Transverse colon (tissue), 4 donors: ENCODE measurements around the gene MRPL34. TPM values are rescaled to one million over a fixed set of nuclear protein-coding genes. Genes with fewer than 3 reads are reported as not detected.

Experiments used
- DNase-seq: peaks from one replicate; pipeline ENCODE4 v3.0.0-alpha.2; 2019
- H3K27ac ChIP-seq, 4 donors: fragments of 200-600 bp; sonication (generic); 2 replicates each; pipeline ENCODE4 v1.5.1; 2016 to 2018; ENCODE audit warnings: inconsistent platforms in 4 of 4
- H3K27me3 ChIP-seq: fragments of 200-600 bp; sonication (generic); 2 replicates; pipeline ENCODE4 v1.5.1; 2017; ENCODE audit warnings: inconsistent platforms
- H3K36me3 ChIP-seq, 4 donors: fragments of 200-600 bp; sonication (generic); 2 replicates each; pipeline ENCODE4 v1.5.1; 2017 to 2019; ENCODE audit warnings: inconsistent platforms in 4 of 4
- H3K4me1 ChIP-seq, 4 donors: fragments of 200-600 bp; sonication (generic); 2 replicates each; pipeline ENCODE4 v1.5.1; 2017 to 2020; ENCODE audit warnings: inconsistent platforms in 4 of 4
- H3K4me3 ChIP-seq, 4 donors: fragments of 200-600 bp; sonication (generic); 1 replicate in 1 of 4; 2 replicates in 3 of 4; pipeline versions ENCODE4 v1.5.1 to v1.6.1; 2017 to 2019; ENCODE audit warnings: inconsistent platforms in 4 of 4
- H3K9me3 ChIP-seq, 2 donors: fragments of 200-600 bp; sonication (generic); 2 replicates each; pipeline ENCODE4 v1.5.1; 2017 to 2019; ENCODE audit warnings: inconsistent platforms in 2 of 2
- CTCF ChIP-seq, 5 experiments: fragments of 200-600 bp in 3 of 5; fragments of 450-650 bp in 2 of 5; sonication (generic) in 3 of 5; IDR thresholded peaks; 1 replicate in 2 of 5; 2 replicates in 3 of 5; pipeline ENCODE4 v1.5.1; 2016 to 2017; ENCODE audit warnings: antibody characterized with exemption in 5 of 5, inconsistent platforms in 3 of 5, mild to moderate bottlenecking in 2 of 5, moderate library complexity in 1 of 5
- EP300 ChIP-seq: sonication (generic); formaldehyde crosslinking; IDR thresholded peaks from one replicate; pipeline ENCODE4 v1.6.1; 2017; ENCODE audit warnings: antibody characterized with exemption, low read depth
- POLR2A ChIP-seq: fragments of 450-650 bp; IDR thresholded peaks from one replicate; pipeline ENCODE4 v1.6.1; 2016; ENCODE audit warnings: antibody characterized with exemption, mild to moderate bottlenecking, moderate library complexity
- POLR2AphosphoS5 ChIP-seq, 3 donors: sonication (generic); formaldehyde crosslinking; IDR thresholded peaks; one replicate each; pipeline ENCODE4 v1.6.1; 2016; ENCODE audit warnings: antibody characterized with exemption in 3 of 3
- WGBS, 2 donors: methylation state at CpG; one replicate each; pipeline ENCODE4 v1.1.5; 2018; ENCODE audit warnings: low coverage in 1 of 2; 5-methylcytosine and 5-hydroxymethylcytosine counted together
- in situ Hi-C, 4 donors: fragments of 200-750 bp; cut with MboI; loops; one replicate each; pipeline versions ENCODE4 v1.15.0 to v1.15.1; 2017; ENCODE audit warnings: low sequenced_read_pairs in 3 of 4, low pct_ligation_motif_present in 1 of 4, low pct_unique_long_range_greater_than_20kb in 1 of 4
- intact Hi-C: fragments of 100-400 bp; cut with DNase I; formaldehyde crosslinking; loops from one replicate; pipeline ENCODE4 v1.15.1; 2023; ENCODE audit warnings: low total_unique reads
- total RNA-seq, 4 donors: library from RNA; depleted of rRNA; stranded (reverse); fragments of >200 nt; gene quantifications; one replicate each; pipeline ENCODE4 v1.1.0, GENCODE V29; 2016

Gene MRPL34
- total RNA-seq, 4 donors from 2014 or later = 243 to 390 (median 272) TPM

GRCh38 chr19:17331045-17331558, 25.4 kb downstream of the MRPL34 start:
- Histone ChIP-seq H3K9me3 (no peaks in the 10 kb centered on the region), H3K4me1 (peaks cover 24 to 46% (median 41%) of the 10 kb centered on the region in 4 donors), H3K36me3 (no peaks in the 10 kb centered on the region), H3K4me3 (no peak overlapping the region), H3K27me3 (peaks cover 21% of the 10 kb centered on the region), H3K27ac (no peak overlapping the region)
- TF ChIP-seq CTCF (IDR thresholded peaks at IDR 0.05) (no peak), EP300 (no peak), POLR2AphosphoS5 (IDR thresholded peaks at IDR 0.05) (no peak), POLR2A (no peak)
- intact Hi-C loops (no loop called here), in situ Hi-C loops (no loop called here)
- WGBS, 2 donors = 65 to 80% methylated on average over 1 to 13 of the region's 13 CpGs
- DNase-seq = no peak

GRCh38 chr19:17332360-17332676, 26.6 kb downstream of the MRPL34 start:
- DNase-seq = no peak
- Histone ChIP-seq H3K36me3 (no peaks in the 10 kb centered on the region), H3K9me3 (no peaks in the 10 kb centered on the region), H3K27me3 (peaks cover 21% of the 10 kb centered on the region), H3K4me1 (peaks cover 22 to 46% (median 37%) of the 10 kb centered on the region in 4 donors), H3K27ac (no peak overlapping the region), H3K4me3 (no peak overlapping the region)
- no peak for TF ChIP-seq EP300
- no peak for TF ChIP-seq POLR2AphosphoS5 (IDR thresholded peaks at IDR 0.05)
- no peak for TF ChIP-seq POLR2A
- no peak for TF ChIP-seq CTCF (IDR thresholded peaks at IDR 0.05)
- WGBS, 2 donors = 91 to 92% methylated on average over 2 to 8 of the region's 8 CpGs
- intact Hi-C loops = no loop called here
- in situ Hi-C loops = no loop called here

DNA sequence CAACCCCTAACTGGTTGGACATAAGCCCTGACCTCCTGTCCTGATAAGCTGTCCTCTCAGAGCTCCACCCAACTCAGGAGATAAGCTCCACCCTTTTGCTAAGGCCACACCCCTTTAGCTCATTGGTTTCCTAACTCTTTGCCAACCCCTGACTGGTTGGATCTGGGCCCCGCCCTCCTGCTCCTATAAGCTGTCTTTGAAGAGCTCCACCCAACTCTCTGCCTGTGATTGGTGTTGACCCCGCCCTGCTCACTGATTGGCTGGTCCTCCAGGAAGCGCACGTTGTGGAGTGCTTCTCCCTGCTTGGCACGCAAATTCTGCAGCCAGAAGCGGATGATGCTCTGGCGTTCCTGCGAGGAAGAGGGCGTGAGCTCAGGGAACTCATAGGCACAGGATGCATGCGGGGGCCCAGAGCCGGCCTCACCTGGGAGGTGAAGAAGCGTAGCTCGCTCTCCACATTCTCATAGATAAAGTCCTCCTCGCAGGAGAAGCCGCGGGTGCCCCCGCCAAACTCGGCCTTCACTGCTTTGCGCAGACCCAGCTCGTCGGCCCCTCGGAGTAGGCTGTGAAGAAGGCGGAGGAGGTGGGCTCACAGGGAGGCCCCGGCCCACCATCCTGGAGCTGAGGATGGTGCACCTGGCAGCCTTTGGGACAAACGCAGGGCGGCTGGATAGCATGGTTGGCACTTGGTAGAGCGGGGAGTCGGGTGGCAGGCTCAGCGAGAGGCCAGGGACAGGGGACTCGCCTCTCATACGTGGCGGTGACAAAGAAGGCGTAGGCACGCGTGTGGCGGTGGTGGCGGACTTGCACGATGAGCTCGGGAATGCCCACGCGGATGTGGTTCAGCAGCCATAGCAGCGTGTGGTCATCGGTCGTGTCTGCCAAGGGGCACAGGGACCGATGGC, 27.3 kb downstream of the MRPL34 start:
- in situ Hi-C loops = no loop called here
- no peak for DNase-seq
- H3K27me3 ChIP-seq = peaks cover 21% of the 10 kb centered on the region
- TF ChIP-seq POLR2A = no peak
- no peak for TF ChIP-seq POLR2AphosphoS5 (IDR thresholded peaks at IDR 0.05)
- no peak for TF ChIP-seq EP300
- no peak for TF ChIP-seq CTCF (IDR thresholded peaks at IDR 0.05)
- no peaks in the 10 kb centered on the region for H3K36me3 ChIP-seq
- no peak overlapping the region for H3K27ac ChIP-seq
- H3K4me3 ChIP-seq = no peak overlapping the region
- intact Hi-C loops = no loop called here
- H3K9me3 ChIP-seq = no peaks in the 10 kb centered on the region
- WGBS, 2 donors = 95% methylated on average over 45 of the region's 45 CpGs; no CpG with 5 or more reads in 1 of the 2 donors
- peaks cover 21 to 47% (median 37%) of the 10 kb centered on the region in 4 donors for H3K4me1 ChIP-seq

GRCh38 chr19:17333611-17334413, 28.1 kb downstream of the MRPL34 start:
- Histone ChIP-seq H3K36me3 (no peaks in the 10 kb centered on the region), H3K4me1 (peaks cover 24 to 45% (median 33%) of the 10 kb centered on the region in 4 donors), H3K27me3 (peaks cover 20% of the 10 kb centered on the region), H3K4me3 (peak overlapping the region; percentile 46 to 69 (median 62)), H3K9me3 (no peaks in the 10 kb centered on the region), H3K27ac (peak overlapping the region; percentile 72 to 99 (median 80))
- DNase-seq = peak; percentile 53
- WGBS, 2 donors = 47% methylated on average over 48 of the region's 52 CpGs; no CpG with 5 or more reads in 1 of the 2 donors
- TF ChIP-seq EP300 (no peak), POLR2AphosphoS5 (IDR thresholded peaks at IDR 0.05) (peak in 1 of 3 donors; percentile 9), CTCF (IDR thresholded peaks at IDR 0.05) (no peak)
- in situ Hi-C loops = no loop called here
- intact Hi-C loops = no loop called here
